IMR-90 (cell line): ENCODE measurements around the gene PVALEF. TPM values are rescaled to one million over a fixed set of nuclear protein-coding genes. Genes with fewer than 3 reads are reported as not detected.

Experiments
- ATAC-seq: fragments of 200-7000 bp; cut with Tn5 transposase; 2 replicates; pipeline ENCODE4 v1.9.1; 2020; ENCODE audit warnings: low read depth, mild to moderate bottlenecking, moderate library complexity
- BruUV-seq: library from RNA; stranded (reverse); fragments of 400-500 nt; replicated peaks from 2 replicates; lab custom pipeline; 2021; lab: Mats Ljungman, UMichigan
- CTCF ChIA-PET: fragments of 300-600 bp; formaldehyde crosslinking; extraction: SDS; loops from one replicate; lab custom pipeline; 2021; ENCODE audit warnings: antibody characterized with exemption; lab: Yijun Ruan, JAX
- POLR2A ChIA-PET: fragments of 300-600 bp; sonication (Branson Sonifier 250); formaldehyde crosslinking; loops from one replicate; lab custom pipeline; 2022; ENCODE audit warnings: antibody characterized with exemption; ENCODE audit not compliant: unreplicated experiment; lab: Charles Lee
- DNase-seq: peaks from one replicate; pipeline ENCODE4 v3.0.0; 2013
- H2AFZ ChIP-seq: replicated peaks from 2 replicates; pipeline ENCODE3; 2013; ENCODE audit warnings: low read length, mild to moderate bottlenecking; ENCODE audit not compliant: poor library complexity
- H2AK5ac ChIP-seq: 2 replicates; pipeline ENCODE4 v1.6.1; 2013; ENCODE audit warnings: low read depth, low read length, inconsistent platforms
- H2AK9ac ChIP-seq: replicated peaks from 2 replicates; pipeline ENCODE3; 2013; ENCODE audit warnings: mild to moderate bottlenecking, low read depth, low read length, moderate library complexity; ENCODE audit not compliant: poor library complexity
- H2BK120ac ChIP-seq: 2 replicates; pipeline ENCODE4 v1.6.1; 2013; ENCODE audit warnings: low read depth, low read length, inconsistent platforms
- H2BK15ac ChIP-seq: 3 replicates; pipeline ENCODE4 v1.6.1; 2013; ENCODE audit warnings: low read depth, low read length, inconsistent platforms
- H2BK20ac ChIP-seq: 2 replicates; pipeline ENCODE4 v1.6.1; 2013; ENCODE audit warnings: low read depth, mild to moderate bottlenecking, inconsistent platforms, low read length, moderate library complexity
- H2BK5ac ChIP-seq: 2 replicates; pipeline ENCODE4 v1.6.1; 2013; ENCODE audit warnings: mild to moderate bottlenecking, low read depth, low read length, inconsistent platforms; ENCODE audit not compliant: poor library complexity, severe bottlenecking
- H3K14ac ChIP-seq: replicated peaks from 2 replicates; pipeline ENCODE4 v1.6.1; 2013; ENCODE audit warnings: low read depth, low read length, inconsistent platforms
- H3K18ac ChIP-seq: 2 replicates; pipeline ENCODE4 v1.6.1; 2013; ENCODE audit warnings: low read depth, low read length, control low read depth
- H3K23ac ChIP-seq: 2 replicates; pipeline ENCODE4 v1.6.1; 2013; ENCODE audit warnings: low read depth, low read length, inconsistent platforms
- H3K27ac ChIP-seq: 2 replicates; pipeline ENCODE4 v1.5.1; 2013; ENCODE audit warnings: mild to moderate bottlenecking, control low read depth, low read length; ENCODE audit not compliant: insufficient read depth
- H3K27me3 ChIP-seq: 2 replicates; pipeline ENCODE4 v1.6.1; 2013; ENCODE audit warnings: low read length; ENCODE audit not compliant: control insufficient read depth, insufficient read depth
- H3K36me3 ChIP-seq: 2 replicates; pipeline ENCODE4 v1.6.1; 2013; ENCODE audit warnings: low read length, mixed read lengths; ENCODE audit not compliant: control insufficient read depth, insufficient read depth
- H3K4ac ChIP-seq: 2 replicates; pipeline ENCODE4 v1.6.1; 2013; ENCODE audit warnings: low read depth, low read length, inconsistent platforms
- H3K4me1 ChIP-seq: 2 replicates; pipeline ENCODE4 v1.6.1; 2013; ENCODE audit warnings: low read length, mixed read lengths; ENCODE audit not compliant: control insufficient read depth, insufficient read depth
- H3K4me2 ChIP-seq: 2 replicates; pipeline ENCODE4 v1.6.1; 2013; ENCODE audit warnings: low read depth, mild to moderate bottlenecking, control low read depth, low read length, moderate library complexity
- H3K4me3 ChIP-seq: 2 replicates; pipeline ENCODE4 v1.5.1; 2013; ENCODE audit warnings: low read depth, mild to moderate bottlenecking, control low read depth, low read length, moderate library complexity; ENCODE audit not compliant: insufficient read depth
- H3K56ac ChIP-seq: 2 replicates; pipeline ENCODE4 v1.6.1; 2013; ENCODE audit warnings: low read length, inconsistent platforms; ENCODE audit not compliant: insufficient read depth; ENCODE audit errors: extremely low read depth
- H3K79me1 ChIP-seq, 2 experiments: 2 replicates each; pipeline ENCODE4 v1.6.1; 2013; ENCODE audit warnings: low read length in 2 of 2, inconsistent platforms in 1 of 2, low read depth in 1 of 2
- H3K9ac ChIP-seq: 2 replicates; pipeline ENCODE4 v1.6.1; 2013; ENCODE audit warnings: low read depth, low read length, control low read depth
- H3K9me1 ChIP-seq: 2 replicates; pipeline ENCODE4 v1.6.1; 2013; ENCODE audit warnings: low read length, inconsistent platforms; ENCODE audit not compliant: insufficient read depth
- H3K9me3 ChIP-seq: 2 replicates; pipeline ENCODE4 v1.6.1; 2013; ENCODE audit warnings: low read length; ENCODE audit not compliant: control insufficient read depth, insufficient read depth
- H4K20me1 ChIP-seq: 2 replicates; pipeline ENCODE4 v1.6.1; 2013; ENCODE audit warnings: low read length, inconsistent platforms; ENCODE audit not compliant: insufficient read depth
- H4K5ac ChIP-seq: 2 replicates; pipeline ENCODE4 v1.6.1; 2013; ENCODE audit warnings: mild to moderate bottlenecking, low read depth, low read length, control low read depth
- H4K8ac ChIP-seq, 2 experiments: 2 replicates each; pipeline ENCODE4 v1.6.1; 2013; ENCODE audit warnings: low read depth in 2 of 2, low read length in 2 of 2, control low read depth in 1 of 2, inconsistent platforms in 1 of 2
- H4K91ac ChIP-seq: 2 replicates; pipeline ENCODE4 v1.6.1; 2013; ENCODE audit warnings: low read depth, low read length, inconsistent platforms; ENCODE audit not compliant: insufficient read depth
- BHLHE40 ChIP-seq: fragments of 150-350 bp; IDR thresholded peaks from 2 replicates; pipeline ENCODE4 v1.6.1; 2016; ENCODE audit warnings: mild to moderate bottlenecking, low read depth, low read length
- CEBPB ChIP-seq: IDR thresholded peaks from 2 replicates; pipeline ENCODE4 v1.6.1; 2012; ENCODE audit warnings: low read depth, low read length, improper control_type of control experiment
- CHD1 ChIP-seq: IDR thresholded peaks from 2 replicates; pipeline ENCODE4 v1.6.1; 2012; ENCODE audit warnings: low read depth, low read length, improper control_type of control experiment
- CTCF ChIP-seq: conservative IDR thresholded peaks from 2 replicates; pipeline ENCODE4 v1.5.1; 2012; ENCODE audit warnings: mild to moderate bottlenecking, low read depth, low read length, improper control_type of control experiment
- FOS ChIP-seq: fragments of 150-350 bp; IDR thresholded peaks from 2 replicates; pipeline ENCODE4 v1.6.1; 2016; ENCODE audit warnings: low read depth, low read length
- MAFK ChIP-seq: IDR thresholded peaks from 2 replicates; pipeline ENCODE4 v1.6.1; 2012; ENCODE audit warnings: low read depth, low read length, improper control_type of control experiment
- MAZ ChIP-seq: IDR thresholded peaks from 2 replicates; pipeline ENCODE4 v1.6.1; 2012; ENCODE audit warnings: low read depth, mild to moderate bottlenecking, low read length, improper control_type of control experiment, moderate library complexity, borderline replicate concordance
- MXI1 ChIP-seq: IDR thresholded peaks from 2 replicates; pipeline ENCODE4 v1.6.1; 2012; ENCODE audit warnings: low read depth, mild to moderate bottlenecking, low read length, moderate library complexity, borderline replicate concordance
- POLR2A ChIP-seq: IDR thresholded peaks from 2 replicates; pipeline ENCODE4 v1.6.1; 2012; ENCODE audit warnings: mild to moderate bottlenecking, low read depth, low read length
- RAD21 ChIP-seq: IDR thresholded peaks from 2 replicates; pipeline ENCODE4 v1.6.1; 2012; ENCODE audit warnings: low read length, improper control_type of control experiment
- RCOR1 ChIP-seq: IDR thresholded peaks from 2 replicates; pipeline ENCODE4 v1.6.1; 2012; ENCODE audit warnings: mild to moderate bottlenecking, low read length, improper control_type of control experiment; ENCODE audit not compliant: insufficient replicate concordance
- RFX5 ChIP-seq: IDR thresholded peaks from 2 replicates; pipeline ENCODE4 v1.8.0; 2012; ENCODE audit warnings: low read depth, mild to moderate bottlenecking, low read length, moderate library complexity
- SMC3 ChIP-seq: fragments of 150-350 bp; IDR thresholded peaks from 2 replicates; pipeline ENCODE4 v1.6.1; 2016; ENCODE audit warnings: low read depth, mild to moderate bottlenecking, antibody characterized with exemption, low read length, moderate library complexity
- USF2 ChIP-seq: fragments of 150-350 bp; IDR thresholded peaks from 2 replicates; pipeline ENCODE4 v1.6.1; 2017; ENCODE audit warnings: mild to moderate bottlenecking, antibody characterized with exemption, low read length, low read depth
- WGBS, 2 experiments: methylation state at CpG; one replicate each; pipeline versions ENCODE4 v1.1.5 to v1.1.7; 2013; ENCODE audit warnings: missing lambda C conversion rate in 2 of 2; ENCODE audit not compliant: insufficient read length in 1 of 2; ENCODE audit errors: extremely low coverage in 2 of 2; 5-methylcytosine and 5-hydroxymethylcytosine counted together
- dilution Hi-C: fragments of 300-500 bp; cut with HindIII; formaldehyde crosslinking; loops from one replicate; pipeline ENCODE4 v1.14.3; 2018; ENCODE audit warnings: low sequenced_read_pairs; ENCODE audit not compliant: unreplicated experiment
- in situ Hi-C: fragments of 300-500 bp; cut with MboI; formaldehyde crosslinking; loops from 3 replicates; pipeline ENCODE4 v1.14.3; 2019; ENCODE audit warnings: low sequenced_read_pairs, inconsistent platforms, mixed read lengths
- intact Hi-C: fragments of 100-400 bp; cut with micrococcal nuclease; formaldehyde crosslinking; loops from 2 replicates; pipeline ENCODE4 v1.10.0; 2022
- polyA plus RNA-seq, 3 experiments: library from polyadenylated mRNA; depleted of rRNA; stranded (reverse); fragments of >200 nt; gene quantifications; 2 replicates each; pipeline ENCODE4 v1.2.3, GENCODE V29; 2012; ENCODE audit warnings: low replicate concordance in 1 of 3
- total RNA-seq: library from RNA; depleted of rRNA; stranded (reverse); fragments of >200 nt; gene quantifications from 2 replicates; pipeline ENCODE4 v1.2.3, GENCODE V29; 2012
- TF ChIP-seq, protein P1 (sequence below): fragments of 150-350 bp; IDR thresholded peaks from 2 replicates; pipeline ENCODE4 v1.6.1; 2016; ENCODE audit warnings: low read depth, mild to moderate bottlenecking, low read length, moderate library complexity, borderline replicate concordance

Gene PVALEF
- total and polyA plus RNA-seq, 2 of the 4 experiments (the other 2 are of a cell fraction): not detected

GRCh38 chr17:81126281-81127132 lies 38.8 kb upstream of the PVALEF start:
- H3K56ac ChIP-seq: no peak overlapping the region
- H3K4me3 ChIP-seq: no peak overlapping the region
- no peak overlapping the region for H3K4me2 ChIP-seq
- no peaks in the 10 kb centered on the region for H3K9me1 ChIP-seq
- BruUV-seq: no TSS peak
- H3K23ac ChIP-seq: no peak overlapping the region
- ChIA-PET POLR2A (no interaction called here), CTCF (no interaction called here)
- H2BK120ac ChIP-seq: no peak overlapping the region
- H4K20me1 ChIP-seq: no peaks in the 10 kb centered on the region
- no peak overlapping the region for H4K91ac ChIP-seq
- peaks cover 41% of the 10 kb centered on the region for H3K27me3 ChIP-seq
- no peak overlapping the region for H4K5ac ChIP-seq
- no peak overlapping the region for H2AK9ac ChIP-seq
- H2AFZ ChIP-seq: peak overlapping the region; percentile 5
- in situ Hi-C loops: no loop called here
- no peak overlapping the region for H3K27ac ChIP-seq
- H3K36me3 ChIP-seq: no peaks in the 10 kb centered on the region
- intact Hi-C loops: no loop called here
- H3K9me3 ChIP-seq: no peaks in the 10 kb centered on the region
- WGBS, 2 experiments: 87% methylated on average over 5 of the region's 34 CpGs; no CpG with 5 or more reads in 1 of the 2 experiments
- no peak for ATAC-seq
- no peak for DNase-seq
- no peak overlapping the region for H4K8ac ChIP-seq
- no peak overlapping the region for H2BK15ac ChIP-seq
- no peaks in the 10 kb centered on the region for H3K79me1 ChIP-seq
- H2BK20ac ChIP-seq: no peak overlapping the region
- no peak overlapping the region for H2BK5ac ChIP-seq
- dilution Hi-C loops: no loop called here
- no peaks in the 10 kb centered on the region for H3K4me1 ChIP-seq
- H3K18ac ChIP-seq: no peak overlapping the region
- H3K9ac ChIP-seq: no peak overlapping the region
- no peak overlapping the region for H3K4ac ChIP-seq
- H3K14ac ChIP-seq: no peak overlapping the region
- no peak overlapping the region for H2AK5ac ChIP-seq
- no peak for TF ChIP-seq MAZ
- TF ChIP-seq FOS: no peak
- no peak for TF ChIP-seq CHD1
- TF ChIP-seq POLR2A: no peak
- TF ChIP-seq, protein P1, sequence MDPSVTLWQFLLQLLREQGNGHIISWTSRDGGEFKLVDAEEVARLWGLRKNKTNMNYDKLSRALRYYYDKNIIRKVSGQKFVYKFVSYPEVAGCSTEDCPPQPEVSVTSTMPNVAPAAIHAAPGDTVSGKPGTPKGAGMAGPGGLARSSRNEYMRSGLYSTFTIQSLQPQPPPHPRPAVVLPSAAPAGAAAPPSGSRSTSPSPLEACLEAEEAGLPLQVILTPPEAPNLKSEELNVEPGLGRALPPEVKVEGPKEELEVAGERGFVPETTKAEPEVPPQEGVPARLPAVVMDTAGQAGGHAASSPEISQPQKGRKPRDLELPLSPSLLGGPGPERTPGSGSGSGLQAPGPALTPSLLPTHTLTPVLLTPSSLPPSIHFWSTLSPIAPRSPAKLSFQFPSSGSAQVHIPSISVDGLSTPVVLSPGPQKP: no peak
- TF ChIP-seq RCOR1: no peak
- TF ChIP-seq SMC3: no peak
- no peak for TF ChIP-seq RFX5
- no peak for TF ChIP-seq MAFK
- no peak for TF ChIP-seq MXI1
- TF ChIP-seq USF2: no peak
- TF ChIP-seq CEBPB: no peak
- TF ChIP-seq CTCF: no peak
- TF ChIP-seq BHLHE40: no peak
- TF ChIP-seq RAD21: no peak
